ENCODE data around the gene CLDN9.

DNA sequence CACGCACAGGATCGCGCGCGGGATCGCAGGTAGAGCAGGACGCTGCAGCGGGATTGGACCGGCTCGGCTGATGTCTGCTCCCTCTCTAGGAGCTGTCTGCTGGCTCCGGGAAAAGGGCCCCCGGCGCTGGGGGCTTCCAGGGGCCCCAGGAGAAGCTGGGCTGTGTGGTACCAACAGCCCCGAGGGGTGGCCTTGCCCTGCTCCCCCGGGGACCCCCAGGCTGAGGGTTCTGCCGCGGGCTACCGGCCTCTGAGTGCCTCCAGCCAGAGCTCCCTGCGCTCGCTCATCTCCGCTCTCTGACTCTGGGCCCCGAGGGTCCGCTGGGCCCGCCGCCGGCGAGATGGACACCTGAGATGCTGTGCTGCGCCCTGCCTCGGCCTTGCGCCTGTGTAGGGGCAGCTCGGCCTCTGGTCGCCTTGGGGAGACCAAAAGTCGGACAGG, 45.0 kb upstream of the CLDN9 start:
- TF ChIP-seq, protein P1, sequence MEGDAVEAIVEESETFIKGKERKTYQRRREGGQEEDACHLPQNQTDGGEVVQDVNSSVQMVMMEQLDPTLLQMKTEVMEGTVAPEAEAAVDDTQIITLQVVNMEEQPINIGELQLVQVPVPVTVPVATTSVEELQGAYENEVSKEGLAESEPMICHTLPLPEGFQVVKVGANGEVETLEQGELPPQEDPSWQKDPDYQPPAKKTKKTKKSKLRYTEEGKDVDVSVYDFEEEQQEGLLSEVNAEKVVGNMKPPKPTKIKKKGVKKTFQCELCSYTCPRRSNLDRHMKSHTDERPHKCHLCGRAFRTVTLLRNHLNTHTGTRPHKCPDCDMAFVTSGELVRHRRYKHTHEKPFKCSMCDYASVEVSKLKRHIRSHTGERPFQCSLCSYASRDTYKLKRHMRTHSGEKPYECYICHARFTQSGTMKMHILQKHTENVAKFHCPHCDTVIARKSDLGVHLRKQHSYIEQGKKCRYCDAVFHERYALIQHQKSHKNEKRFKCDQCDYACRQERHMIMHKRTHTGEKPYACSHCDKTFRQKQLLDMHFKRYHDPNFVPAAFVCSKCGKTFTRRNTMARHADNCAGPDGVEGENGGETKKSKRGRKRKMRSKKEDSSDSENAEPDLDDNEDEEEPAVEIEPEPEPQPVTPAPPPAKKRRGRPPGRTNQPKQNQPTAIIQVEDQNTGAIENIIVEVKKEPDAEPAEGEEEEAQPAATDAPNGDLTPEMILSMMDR (IDR thresholded peaks at IDR 0.05): no peak
- TF ChIP-seq POLR2A (IDR thresholded peaks at IDR 0.05): no peak

All from right lobe of liver (tissue), 4 donors.